Colon (tissue), 2 donors: ENCODE measurements around the gene RPN2.

Experiments used
- FAIRE-seq: peaks from 2 replicates; lab custom pipeline; 2012; peaks lifted over from hg19 to GRCh38; lab: Jason Lieb, UNC
- donor health status: control.
- donor health status: control.

The RPN2 gene

DNA sequence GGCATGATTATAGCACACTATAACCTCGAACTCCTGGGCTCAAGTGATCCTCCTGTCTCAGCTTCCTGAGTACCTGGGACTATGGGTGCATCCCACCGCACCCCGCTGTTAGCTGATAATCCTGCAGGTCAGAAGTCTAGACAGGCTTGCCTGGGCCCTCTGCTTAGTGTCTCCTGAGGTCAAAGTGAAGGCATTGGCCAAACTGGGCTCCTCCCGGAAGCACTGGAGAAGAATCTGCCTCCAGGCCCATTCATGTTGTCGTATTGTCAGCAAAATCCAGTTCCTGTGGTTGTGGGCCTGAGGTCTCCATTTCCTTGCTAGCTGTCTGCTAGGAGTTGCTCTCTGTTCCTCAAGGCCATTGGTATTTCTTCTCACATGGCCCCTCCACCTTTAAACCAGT is 6.6 kb downstream of the RPN2 start:
- FAIRE-seq, result no peak

DNA sequence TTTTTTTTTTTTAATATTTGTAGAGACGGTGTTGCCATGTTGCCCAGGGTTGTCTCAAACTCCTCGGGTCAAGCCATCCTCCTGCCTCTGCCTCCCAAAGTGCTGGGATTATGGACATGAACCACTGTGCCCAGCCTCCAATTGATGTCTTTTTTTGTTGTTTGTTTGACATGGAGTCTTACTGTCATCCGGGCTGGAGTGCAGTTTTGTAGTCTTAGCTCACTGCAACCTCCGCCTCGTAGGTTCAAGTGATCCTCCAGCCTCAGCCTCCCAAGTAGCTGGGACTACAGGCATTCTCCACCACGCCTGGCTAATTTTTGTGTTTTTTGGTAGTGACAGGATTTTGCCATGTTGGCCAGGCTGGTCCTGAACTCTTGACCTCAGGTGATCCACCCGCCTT is 9.7 kb downstream of the RPN2 start:
- no peak for FAIRE-seq

DNA sequence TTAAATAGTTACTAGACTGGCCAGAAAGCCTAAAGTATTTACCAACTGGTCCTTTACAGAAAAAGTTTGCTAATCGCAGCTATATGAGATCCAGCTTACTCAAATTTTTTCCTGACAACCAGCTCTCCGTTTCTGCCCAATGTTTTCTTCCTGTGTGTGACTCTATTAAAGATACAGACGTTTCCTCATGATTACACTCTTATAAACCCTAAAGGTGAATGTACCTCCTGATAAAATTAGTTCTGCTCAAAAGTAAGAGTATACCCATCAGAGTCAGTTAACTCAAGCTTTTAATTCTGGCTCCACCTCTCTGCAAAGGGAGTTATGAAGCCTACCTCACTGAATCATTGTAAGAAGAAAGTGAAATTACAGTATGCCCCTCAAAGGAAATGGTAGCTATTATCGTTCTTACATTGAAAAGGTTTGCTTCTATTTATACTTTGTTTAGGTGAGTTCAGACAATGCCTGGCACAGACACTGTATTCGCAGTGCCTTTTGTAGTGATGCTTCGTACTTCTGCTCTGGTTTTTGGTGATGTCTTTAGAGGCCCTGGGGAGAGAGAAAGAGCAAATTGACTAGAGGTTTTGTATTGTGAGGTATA is 10.4 kb downstream of the RPN2 start:
- FAIRE-seq, result no peak

DNA sequence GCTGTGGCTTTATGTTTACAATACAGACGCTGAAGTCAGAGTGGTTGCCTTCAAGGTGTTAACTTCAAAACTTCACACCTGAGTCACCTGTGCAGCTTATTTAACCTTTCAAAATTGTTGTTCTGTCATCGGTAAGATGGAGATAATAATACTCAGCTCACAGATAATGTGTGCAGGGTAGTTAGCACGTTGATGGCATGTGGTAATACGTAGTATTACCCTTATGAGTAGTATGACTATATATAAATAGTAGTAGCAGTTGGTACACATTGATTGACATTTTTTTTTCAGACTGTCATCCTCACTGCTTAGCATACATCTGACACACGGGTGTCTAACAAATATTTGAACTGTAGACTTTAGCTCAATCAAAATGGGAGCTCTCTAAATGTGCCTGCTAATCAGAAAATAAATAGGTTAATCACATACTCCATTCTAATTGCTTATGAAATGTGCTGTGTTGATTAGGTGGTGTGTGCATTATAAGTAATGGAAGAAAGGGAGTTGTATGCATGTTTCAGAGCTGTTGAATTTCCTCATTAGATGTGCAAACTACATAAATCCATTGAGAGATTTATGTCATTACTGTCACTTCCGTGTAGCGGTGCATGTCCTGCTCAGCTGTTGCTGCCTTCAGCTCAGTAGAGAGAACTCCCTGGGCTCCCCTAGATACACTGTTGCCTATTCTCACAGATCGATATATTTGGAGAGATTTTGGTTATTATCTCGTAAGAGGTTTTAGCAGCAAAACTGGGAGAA is 11.4 kb downstream of the RPN2 start:
- no peak for FAIRE-seq

DNA sequence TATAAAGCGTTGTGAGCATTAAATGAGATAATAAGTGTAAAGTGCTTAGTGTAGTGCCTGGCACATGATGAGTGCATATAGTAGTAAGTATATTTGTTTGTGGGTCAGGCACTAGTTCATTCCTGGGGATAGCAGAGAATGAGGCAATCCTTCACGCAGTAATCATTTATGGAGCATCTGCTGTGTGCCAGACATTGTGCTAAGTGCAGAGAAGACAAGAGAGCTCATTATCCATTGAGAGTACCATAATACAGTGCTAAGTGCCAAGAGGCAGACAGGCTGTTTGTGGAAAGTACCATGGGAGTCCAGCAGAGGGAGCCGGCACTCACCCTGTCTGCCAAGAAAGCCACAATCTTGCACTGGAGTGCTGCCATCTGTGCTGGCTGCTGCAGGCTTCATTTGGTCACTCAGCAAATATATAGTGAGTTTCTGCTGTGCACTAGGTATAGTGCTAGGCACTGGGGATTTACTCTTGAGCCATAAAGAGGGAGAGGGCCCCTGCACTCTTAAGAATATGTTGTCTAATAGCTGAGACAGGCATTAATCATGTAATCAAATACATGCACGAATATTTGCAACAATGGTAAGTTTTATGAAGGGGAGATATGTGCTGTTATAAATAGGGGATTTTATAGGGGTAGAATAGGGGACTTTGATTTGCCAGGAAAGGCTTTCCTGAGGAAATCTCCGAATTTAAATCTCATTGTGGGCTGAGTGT is 13.2 kb downstream of the RPN2 start:
- no peak for FAIRE-seq

DNA sequence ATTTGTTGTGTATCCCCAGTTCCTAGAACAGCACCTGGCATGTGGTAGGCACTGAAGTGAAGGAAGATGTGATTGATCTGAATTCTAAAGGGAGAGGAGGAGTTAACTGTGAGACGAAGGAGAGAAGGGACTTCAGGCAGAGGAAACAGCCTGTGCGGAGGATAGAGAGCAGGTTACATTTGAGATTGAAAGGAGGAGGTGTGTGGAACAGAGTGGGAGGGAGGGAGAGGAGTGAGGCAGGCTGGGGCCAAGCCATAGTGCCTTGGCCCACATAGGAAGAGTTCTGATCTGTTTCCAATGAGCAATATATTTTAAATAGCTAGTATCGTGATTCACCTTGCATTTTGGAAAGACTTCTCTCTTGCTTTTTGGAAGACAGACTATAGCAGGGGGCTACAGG is 14.1 kb downstream of the RPN2 start:
- no peak for FAIRE-seq

DNA sequence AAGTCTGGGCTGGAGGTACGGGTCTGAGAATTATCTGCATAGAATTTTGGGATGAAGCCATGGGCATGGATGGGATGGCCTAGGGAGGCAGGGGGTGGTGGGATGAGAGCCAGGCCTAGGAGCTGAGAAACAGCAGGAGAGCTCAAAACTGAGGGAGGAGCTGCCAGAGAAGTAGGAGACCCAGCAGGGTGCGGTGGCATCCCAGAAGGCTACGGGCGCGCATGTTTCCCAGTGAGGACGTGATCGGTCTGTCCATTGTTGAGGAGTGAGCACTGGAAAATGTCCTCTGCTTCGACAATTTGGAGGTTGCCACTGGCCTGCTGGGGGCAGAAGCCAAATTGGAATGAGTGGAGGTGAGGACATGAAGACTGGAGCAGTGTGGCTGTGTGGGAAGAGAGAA is 14.7 kb downstream of the RPN2 start:
- no peak for FAIRE-seq

DNA sequence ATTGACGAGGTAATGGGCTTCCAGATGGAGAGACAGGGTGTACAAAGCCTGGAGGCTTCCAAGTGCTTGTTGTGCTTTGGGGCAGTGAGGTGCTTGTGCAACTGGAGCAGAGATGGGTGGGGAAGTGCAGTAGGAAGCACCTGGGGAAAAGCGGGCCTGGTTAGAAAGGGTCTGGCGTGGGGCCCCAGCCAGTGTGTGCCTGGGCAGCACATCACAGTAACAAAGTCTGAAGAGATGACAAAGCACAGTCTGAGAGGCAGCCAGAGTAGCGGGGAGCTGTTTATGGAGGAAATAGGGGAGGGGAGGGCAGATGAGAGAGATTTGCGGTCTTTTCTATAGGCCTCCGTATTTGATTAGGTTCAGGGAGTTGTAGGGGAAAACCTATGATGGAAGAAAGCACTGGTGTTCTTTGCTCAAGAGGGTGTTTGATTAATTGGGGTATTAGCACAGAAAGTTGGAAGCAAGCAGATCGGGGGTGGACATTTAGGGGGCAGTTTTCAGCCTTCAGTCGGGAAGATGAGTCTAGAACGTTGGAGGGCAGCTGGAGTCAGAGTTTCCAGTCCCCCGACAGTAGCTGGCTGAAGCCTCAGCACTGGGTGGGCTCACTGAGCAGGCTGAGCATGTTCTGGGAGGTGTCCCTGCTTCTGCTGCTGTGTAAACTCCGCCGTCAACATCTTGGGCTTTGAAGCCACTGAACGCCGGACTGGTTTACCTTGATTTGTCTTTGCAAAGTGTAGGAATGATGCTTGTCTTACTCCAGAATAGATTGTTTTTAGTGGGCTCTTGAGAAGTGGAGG is 15.7 kb downstream of the RPN2 start:
- FAIRE-seq, result no peak

DNA sequence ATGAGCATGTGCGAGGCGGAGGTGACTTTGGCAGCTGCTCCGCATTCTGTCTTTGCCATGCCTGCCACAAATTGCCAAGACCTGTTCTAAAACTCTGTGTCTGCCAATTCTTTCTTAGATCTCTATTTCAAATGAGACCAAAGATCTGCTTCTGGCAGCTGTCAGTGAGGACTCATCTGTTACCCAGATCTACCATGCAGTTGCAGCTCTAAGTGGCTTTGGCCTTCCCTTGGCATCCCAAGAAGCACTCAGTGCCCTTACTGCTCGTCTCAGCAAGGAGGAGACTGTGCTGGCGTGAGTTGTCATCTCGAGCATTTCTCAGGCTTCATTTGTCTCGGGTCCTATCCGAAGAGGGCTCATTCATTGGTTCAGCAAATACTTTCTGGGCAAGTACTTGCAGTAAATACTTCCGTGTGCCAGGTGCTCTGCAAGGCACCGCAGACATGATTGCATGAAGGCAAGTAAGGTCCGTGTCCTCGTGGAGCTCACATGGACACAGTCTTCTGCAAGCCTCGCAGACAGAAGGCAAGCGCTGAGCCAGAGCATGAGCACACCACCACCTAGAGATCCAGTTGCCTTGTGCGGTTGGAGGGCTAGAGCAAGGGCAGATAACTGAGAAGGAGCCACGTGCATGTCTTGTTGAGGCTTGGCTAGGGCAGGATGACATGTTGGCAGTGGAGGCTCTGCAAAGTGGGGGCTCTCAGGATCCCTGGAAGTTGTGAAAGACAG is 20.0 kb downstream of the RPN2 start:
- FAIRE-seq, result no peak

DNA sequence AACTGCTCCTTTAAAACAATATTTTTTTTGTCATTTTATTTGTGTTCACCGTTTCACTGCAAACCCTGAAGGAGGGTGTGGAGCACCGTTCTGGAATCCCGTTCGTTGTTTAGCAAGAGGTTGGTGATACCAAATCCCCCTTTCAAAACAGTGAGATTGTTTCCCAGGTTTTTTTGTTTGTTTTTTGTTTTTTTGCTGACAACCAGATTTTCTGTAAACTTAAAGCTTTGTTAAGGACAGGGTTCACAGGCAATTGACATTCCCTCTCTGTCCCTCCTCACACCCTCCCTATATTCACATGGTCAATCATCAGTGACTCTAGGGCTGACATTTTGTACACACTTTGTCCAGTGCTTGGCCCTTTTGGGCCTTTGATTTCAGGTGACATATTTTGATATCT is 21.2 kb downstream of the RPN2 start:
- no peak for FAIRE-seq

DNA sequence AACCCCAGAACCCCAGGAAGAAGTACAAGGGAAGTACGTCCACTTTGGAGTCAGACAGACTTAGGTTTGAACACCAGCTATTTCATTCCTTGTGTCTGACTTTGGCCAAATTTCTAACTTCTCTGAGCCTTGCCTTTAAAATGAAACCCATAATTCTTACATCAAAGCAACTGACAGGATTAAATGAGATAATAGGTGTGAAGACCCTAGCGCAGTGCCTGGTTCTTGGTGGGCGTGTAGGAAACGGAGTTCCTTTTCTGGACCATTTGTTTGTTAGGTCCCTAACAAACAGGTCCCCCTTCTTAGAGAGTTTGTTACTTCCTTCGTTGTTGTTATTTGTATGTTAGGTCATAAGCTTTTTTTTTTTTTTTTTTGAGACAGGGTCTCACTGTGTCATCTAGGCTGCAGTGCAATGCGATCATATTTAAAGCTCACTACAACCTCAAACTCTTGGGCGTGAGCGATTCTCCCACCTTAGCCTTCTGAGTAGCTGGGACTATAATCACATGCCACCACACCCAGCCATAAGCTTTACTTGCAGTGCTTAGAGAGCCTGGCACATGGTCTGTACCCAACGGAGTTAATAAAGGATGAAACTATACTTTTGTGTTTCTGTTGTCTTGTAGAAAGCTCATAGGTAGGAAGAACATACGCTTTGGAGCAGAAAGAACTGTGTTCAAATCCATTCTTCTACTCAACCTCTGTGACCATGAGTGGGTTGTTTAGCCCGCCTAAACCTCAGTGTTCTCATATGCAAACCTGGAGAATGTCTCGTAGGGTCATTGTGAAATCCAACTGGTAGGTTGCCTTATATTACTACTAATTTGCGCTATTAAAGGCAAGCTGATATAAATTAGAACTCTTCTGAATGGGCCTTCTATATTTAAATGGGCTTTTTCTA is 22.0 kb downstream of the RPN2 start:
- FAIRE-seq, result no peak

DNA sequence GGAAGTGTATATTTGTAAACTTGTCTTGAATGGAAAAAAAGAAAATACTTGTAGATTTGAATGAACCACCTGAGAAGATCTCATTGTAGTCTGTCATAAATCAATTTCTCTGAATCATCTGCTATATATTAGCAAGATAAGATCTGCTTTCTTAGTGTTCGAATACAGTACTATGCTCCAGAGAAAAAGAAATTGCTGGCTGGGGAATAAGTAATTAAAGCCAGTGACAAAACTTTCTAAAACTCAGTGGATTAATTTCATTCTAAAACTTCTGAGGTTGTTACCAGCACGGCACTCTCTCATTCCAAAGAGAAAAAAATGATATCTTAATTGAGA is 22.7 kb downstream of the RPN2 start:
- FAIRE-seq, result no peak

DNA sequence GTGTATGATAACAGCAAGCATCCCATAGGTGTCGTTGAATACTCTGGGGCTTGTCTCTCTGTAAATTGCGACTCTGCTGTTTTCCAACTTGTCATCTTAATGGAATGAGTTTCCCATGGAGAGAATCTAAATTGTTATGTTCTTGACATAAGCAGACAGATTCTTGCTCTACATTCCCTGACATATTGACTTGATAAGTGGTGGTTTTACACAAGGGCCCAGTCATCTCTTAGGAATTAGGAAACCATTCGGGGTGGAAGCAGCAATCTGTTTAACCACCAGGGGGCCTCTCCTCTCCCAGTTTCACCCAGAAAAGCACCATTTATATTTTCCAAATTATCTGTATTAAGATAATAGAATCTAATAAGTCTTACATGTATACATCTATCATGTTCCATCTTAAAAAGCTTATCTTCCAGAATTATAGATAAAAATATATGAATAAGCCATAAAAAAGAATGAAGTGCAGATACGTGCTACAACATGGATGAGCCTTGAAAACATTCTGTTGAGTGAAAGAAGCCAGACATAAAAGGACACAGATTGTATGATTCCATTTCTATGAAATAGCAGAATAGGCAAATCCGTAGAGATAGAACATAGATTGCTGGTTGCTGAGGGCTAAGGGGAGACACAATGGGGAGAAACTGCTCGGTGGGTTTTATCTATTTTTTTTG is 23.3 kb downstream of the RPN2 start:
- no peak for FAIRE-seq

DNA sequence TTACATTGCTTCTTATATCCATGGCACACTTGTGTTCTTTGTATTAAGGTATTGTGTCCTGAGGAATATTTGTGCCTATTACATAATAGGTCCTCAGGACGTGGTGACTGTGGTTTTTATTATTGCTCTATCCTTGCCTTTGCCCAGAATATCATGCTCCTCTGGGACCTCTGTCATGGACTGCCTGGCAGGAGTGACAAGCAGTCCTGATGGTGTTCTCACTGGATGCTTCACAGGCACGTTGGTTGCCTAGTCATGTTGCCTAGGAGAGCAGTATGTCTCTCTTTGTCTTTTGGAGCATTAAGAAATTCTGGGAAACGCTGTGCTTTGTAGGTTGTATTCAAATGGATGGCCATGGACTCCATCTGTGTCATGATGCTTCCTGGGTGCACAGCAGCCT is 24.9 kb downstream of the RPN2 start:
- FAIRE-seq, result no peak

DNA sequence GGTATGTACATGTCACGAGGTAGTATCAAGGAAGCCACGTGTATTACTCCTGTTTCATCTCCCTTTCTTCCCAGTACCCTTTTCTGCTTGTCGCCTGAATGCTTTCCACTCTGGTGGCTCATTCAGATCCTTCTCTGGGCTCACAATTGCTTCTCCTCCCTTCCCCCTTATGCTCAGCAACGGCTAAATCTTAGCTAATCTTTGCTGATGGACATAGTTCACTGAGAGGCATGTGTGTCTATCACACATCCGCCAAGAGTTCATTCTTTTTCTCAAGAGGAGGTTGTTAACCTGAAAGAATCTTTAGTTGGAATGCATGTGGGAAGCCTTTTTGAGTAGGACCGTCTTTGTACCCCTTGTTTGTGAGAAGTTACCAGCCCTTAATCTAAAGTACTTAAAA is 26.0 kb downstream of the RPN2 start:
- FAIRE-seq, result no peak

DNA sequence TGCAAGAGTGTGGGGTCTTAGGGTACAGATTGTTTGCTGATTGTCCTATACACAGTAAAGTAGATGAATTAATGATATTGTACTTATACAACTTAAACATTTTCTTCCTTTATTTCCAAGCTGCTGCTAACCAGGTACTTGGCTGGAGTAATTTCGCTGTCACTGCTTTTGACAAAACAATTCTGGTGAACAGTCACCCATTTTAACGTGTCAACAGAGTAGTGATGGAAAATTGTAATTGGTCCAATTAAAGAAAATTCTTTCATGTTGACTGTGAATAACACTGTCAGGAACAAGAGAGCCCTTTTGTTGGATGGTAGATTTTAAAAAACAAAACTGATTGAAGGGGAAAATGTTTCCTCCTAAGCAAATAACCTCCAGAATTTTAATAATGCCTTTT is 26.7 kb downstream of the RPN2 start:
- FAIRE-seq, result no peak

DNA sequence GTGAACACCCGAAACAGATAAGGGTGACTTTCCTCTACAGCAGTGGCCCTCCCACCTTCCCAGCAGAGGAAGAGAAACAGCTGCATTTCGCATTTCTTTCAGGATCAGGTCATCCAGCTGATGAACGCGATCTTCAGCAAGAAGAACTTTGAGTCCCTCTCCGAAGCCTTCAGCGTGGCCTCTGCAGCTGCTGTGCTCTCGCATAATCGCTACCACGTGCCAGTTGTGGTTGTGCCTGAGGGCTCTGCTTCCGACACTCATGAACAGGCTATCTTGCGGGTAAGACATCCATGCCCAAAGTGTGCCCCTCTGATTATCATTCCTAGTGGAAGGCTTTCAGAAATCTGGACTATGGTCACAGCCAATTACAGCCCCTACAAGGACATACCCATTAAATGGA is 28.0 kb downstream of the RPN2 start:
- FAIRE-seq, result no peak

DNA sequence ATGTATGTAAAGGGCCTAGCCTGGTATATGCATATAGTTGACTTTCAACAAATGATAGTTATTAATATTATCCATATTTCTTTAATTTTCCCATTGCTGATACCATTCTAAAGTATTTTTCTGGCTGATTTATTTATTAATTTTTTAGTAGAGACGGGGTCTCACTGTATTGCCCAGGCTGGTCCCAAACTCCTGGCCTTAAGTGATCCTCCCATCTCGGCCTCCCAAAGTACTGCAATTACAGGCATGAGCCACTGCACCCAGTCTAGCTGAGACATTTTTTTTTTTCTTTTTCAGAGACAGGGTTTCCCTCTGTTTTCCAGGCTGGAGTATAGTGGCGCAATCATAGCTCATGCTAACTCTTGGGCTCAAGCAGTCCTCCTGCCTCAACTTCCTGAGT is 30.1 kb downstream of the RPN2 start:
- FAIRE-seq, result no peak

DNA sequence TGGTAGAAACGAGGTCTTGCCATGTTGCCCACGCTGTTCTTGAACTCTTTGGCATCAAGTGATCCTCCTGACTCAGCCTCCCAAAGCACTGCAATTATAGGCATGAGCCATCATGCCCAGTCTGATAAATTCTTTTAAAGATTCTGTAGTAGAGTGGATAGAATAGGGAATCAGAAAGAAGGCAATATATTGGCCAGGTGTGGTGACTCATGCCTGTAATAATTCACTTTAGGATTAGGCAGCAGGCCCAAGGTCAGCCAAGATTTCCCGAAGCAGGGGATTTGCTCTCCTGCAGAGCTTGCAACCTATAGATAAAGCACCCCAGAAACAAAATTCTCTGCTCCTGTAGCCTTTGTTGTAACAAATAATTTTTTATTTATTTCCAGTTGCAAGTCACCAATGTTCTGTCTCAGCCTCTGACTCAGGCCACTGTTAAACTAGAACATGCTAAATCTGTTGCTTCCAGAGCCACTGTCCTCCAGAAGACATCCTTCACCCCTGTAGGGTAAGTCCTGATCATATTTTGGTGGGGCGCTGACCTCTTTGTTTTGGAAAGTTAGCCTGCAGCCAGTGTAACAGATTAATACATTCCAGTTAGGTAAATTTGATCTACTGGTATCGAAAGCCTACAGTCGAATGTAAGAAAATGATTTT is 30.7 kb downstream of the RPN2 start:
- no peak for FAIRE-seq

DNA sequence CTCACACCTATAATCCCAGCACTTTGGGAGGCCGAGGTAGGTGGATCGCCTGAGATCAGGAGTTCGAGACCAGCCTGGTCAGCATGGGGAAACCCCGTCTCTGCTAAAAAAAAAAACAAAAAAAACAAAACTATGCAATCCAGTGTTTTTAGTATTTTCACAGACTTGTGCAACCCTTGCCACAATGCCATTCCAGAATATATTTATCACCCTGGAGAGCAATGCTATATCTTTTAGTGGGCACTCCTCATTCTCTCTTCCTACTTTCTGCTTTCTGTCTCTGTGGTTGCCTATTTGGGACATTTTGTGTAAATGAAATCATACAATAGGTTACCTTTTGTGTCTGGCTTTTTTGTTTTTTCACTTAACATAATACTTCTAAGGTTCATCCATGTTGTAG is 39.3 kb downstream of the RPN2 start:
- FAIRE-seq, result no peak
